Brain microvascular endothelial cell (primary cell): ENCODE measurements around the gene KAT2B.
"Not testable (repeated sequence)": the region's sequence is repeated elsewhere in the genome, so short reads cannot be mapped to it uniquely, and the experiment has no call there.

Experiments
- DNase-seq: peaks from one replicate; pipeline ENCODE4 v3.0.0-alpha.2; 2020
- H3K27ac ChIP-seq: fragments of 250-450 bp; sonication (Bioruptor Pico); 2 replicates; pipeline ENCODE4 v1.5.1; 2020; ENCODE audit warnings: mild to moderate bottlenecking, moderate library complexity
- H3K27me3 ChIP-seq: fragments of 250-450 bp; sonication (Bioruptor Pico); replicated peaks from 2 replicates; pipeline ENCODE4 v1.5.1; 2020; ENCODE audit warnings: mild to moderate bottlenecking
- H3K36me3 ChIP-seq: fragments of 250-450 bp; sonication (Bioruptor Pico); replicated peaks from 2 replicates; pipeline ENCODE4 v1.5.1; 2020; ENCODE audit warnings: mild to moderate bottlenecking
- H3K4me3 ChIP-seq: 2 replicates; pipeline ENCODE4 v1.5.1; 2011; ENCODE audit warnings: low read depth, mild to moderate bottlenecking, control low read depth, low read length, moderate library complexity
- CTCF ChIP-seq: IDR thresholded peaks from 2 replicates; pipeline ENCODE4 v1.5.1; 2011; ENCODE audit warnings: low read depth, mild to moderate bottlenecking, moderate library complexity, low read length, control low read depth, inconsistent platforms; ENCODE audit errors: missing control alignments
- in situ Hi-C: cut with HindIII; loops from 2 replicates; pipeline ENCODE4 v1.10.0; 2017; ENCODE audit warnings: low sequenced_read_pairs, low pct_ligation_motif_present

Gene KAT2B

GRCh38 chr3:20043825-20044224, 3.6 kb downstream of the KAT2B start:
- no peak overlapping the region for H3K4me3 ChIP-seq

GRCh38 chr3:20045141-20045540, 4.9 kb downstream of the KAT2B start:
- in situ Hi-C loops, H3K4me3 ChIP-seq, DNase-seq, H3K27me3 ChIP-seq, H3K27ac ChIP-seq, H3K36me3 ChIP-seq: not testable (repeated sequence)

More at GRCh38 chr3:20043825-20044224, 3.6 kb downstream of the KAT2B start:
- H3K27ac ChIP-seq, result no peak overlapping the region
- no peaks in the 10 kb centered on the region for H3K36me3 ChIP-seq
- in situ Hi-C loops, result no loop called here
- no peaks in the 10 kb centered on the region for H3K27me3 ChIP-seq
- DNase-seq, result no peak
- no peak for TF ChIP-seq CTCF

DNA sequence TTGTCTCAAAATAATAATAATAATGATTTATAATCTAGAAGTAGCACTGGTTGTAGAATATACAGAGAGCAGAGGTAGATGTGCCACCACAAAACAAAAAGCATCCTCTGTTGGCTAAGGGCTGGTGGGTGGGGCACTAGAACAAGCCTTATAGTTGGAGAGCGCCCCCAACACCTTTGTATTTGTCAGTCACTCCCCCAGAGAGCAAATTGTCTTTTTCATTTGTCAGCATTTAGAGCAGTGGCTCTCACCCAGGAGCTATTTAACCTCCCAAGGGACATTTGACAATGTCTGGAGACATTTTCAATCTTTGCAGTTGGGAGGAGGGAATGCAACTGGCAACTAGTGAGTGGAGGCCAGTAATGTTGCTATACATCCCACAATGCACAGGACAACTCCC, 6.3 kb downstream of the KAT2B start:
- no peaks in the 10 kb centered on the region for H3K27me3 ChIP-seq
- TF ChIP-seq CTCF, result no peak
- no peak overlapping the region for H3K4me3 ChIP-seq
- no peak for DNase-seq
- no peaks in the 10 kb centered on the region for H3K36me3 ChIP-seq
- H3K27ac ChIP-seq, result no peak overlapping the region
- in situ Hi-C loops, result no loop called here

DNA sequence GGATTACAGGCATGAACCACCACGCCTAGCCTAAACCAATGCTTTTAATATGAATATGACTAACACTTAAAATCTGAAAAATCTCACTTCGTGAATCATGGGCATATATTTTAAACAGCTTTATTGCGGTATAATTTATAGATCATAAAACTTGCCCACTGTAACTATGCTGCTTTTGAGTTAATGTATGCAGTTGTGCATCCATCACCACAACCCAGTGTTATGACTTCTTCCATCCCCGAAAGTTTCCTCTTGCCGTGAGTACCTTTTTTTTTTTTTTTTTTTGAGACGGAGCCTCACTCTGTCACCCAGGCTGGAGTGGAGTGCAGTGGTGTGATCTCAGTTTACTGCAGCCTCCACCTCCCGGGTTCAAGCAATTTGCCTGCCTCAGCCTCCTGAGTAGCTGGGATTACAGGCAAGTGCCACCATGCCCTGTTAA, 7.1 kb downstream of the KAT2B start:
- no peaks in the 10 kb centered on the region for H3K36me3 ChIP-seq
- no peak for DNase-seq
- no peak overlapping the region for H3K4me3 ChIP-seq
- no peak overlapping the region for H3K27ac ChIP-seq
- H3K27me3 ChIP-seq, result no peaks in the 10 kb centered on the region
- in situ Hi-C loops, result no loop called here
- TF ChIP-seq CTCF, result no peak

- H3K27ac ChIP-seq, result no peak overlapping the region
These were observed 8.0 kb downstream of the KAT2B start for GRCh38 chr3:20047976-20048883.

More at GRCh38 chr3:20047976-20048883, 8.0 kb downstream of the KAT2B start:
- no peak for DNase-seq
- Histone ChIP-seq H3K4me3 (no peak overlapping the region), H3K36me3 (no peaks in the 10 kb centered on the region), H3K27me3 (no peaks in the 10 kb centered on the region)
- TF ChIP-seq CTCF, result no peak
- in situ Hi-C loops, result no loop called here
